Measurements from ENCODE around the gene NPLOC4. TPM values are rescaled to one million over a fixed set of nuclear protein-coding genes. Genes with fewer than 3 reads are reported as not detected.

The NPLOC4 gene
- total and polyA plus RNA-seq, 9 of the 15 experiments (the other 6 are each of a cell fraction or from before 2014, with no cell fraction given), result 1.5 to 116 (median 64.5) TPM

GRCh38 chr17:81511804-81512561, 124.9 kb downstream of the NPLOC4 start (continued):
- TF ChIP-seq UBTF (IDR thresholded peaks at IDR 0.05; ENCODE audit: borderline replicate concordance in 1 of 2, low read depth in 2 of 2, low read length in 2 of 2) (no peak), HMG20B (CRISPR knock-in tag; IDR thresholded peaks at IDR 0.05) (no peak), NCOA4 (IDR thresholded peaks at IDR 0.05; ENCODE audit: partially characterized antibody) (no peak), SIN3A (IDR thresholded peaks at IDR 0.05; ENCODE audit: borderline replicate concordance in 2 of 2, control insufficient read depth in 1 of 2, low read depth in 2 of 2, low read length in 2 of 2) (peak; percentile 11 to 61; a peak in 1 of 4 replicates), MITF (IDR thresholded peaks at IDR 0.05) (no peak), XRCC5 (IDR thresholded peaks at IDR 0.05; ENCODE audit: low read depth, low read length) (0 out of 2 replicates have a peak, but pooled peaks have one; percentile 16), GTF2A2 (tag; IDR thresholded peaks at IDR 0.05) (no peak), KAT2B (IDR thresholded peaks at IDR 0.05; ENCODE audit: low read depth, low read length) (no peak), ZNF282 (CRISPR knock-in tag; IDR thresholded peaks at IDR 0.05) (no peak; the same call in none of the 2 replicates), DDX20 (tag; IDR thresholded peaks at IDR 0.05; ENCODE audit: low read depth) (no peak), CTBP1 (IDR thresholded peaks at IDR 0.05; ENCODE audit: borderline replicate concordance) (0 out of 2 replicates have a peak, but pooled peaks have one; percentile 10), IRF1 (CRISPR knock-in tag; IDR thresholded peaks at IDR 0.05; ENCODE audit: borderline replicate concordance) (no peak), IRF9 (tag; IDR thresholded peaks at IDR 0.05) (no peak), THAP12 (CRISPR knock-in tag; IDR thresholded peaks at IDR 0.05) (no peak), ZC3H4 (CRISPR knock-in tag; IDR thresholded peaks at IDR 0.05; ENCODE audit: borderline replicate concordance) (peak; percentile 95), ZBTB1 (CRISPR knock-in tag; IDR thresholded peaks at IDR 0.05; ENCODE audit: borderline replicate concordance, low read depth) (no peak; the same call in 1 of the 2 replicates), RBM34 (IDR thresholded peaks at IDR 0.05; ENCODE audit: borderline replicate concordance, insufficient read depth, low read length) (no peak), MAFK (IDR thresholded peaks at IDR 0.05; ENCODE audit: low read length) (no peak), ZNF274 (IDR thresholded peaks at IDR 0.05; ENCODE audit: borderline replicate concordance, low read depth, low read length) (no peak)

Measured in K562 (cell line).